Smooth muscle cell (in vitro differentiated cells): ENCODE results near the gene IL15RA. TPM values are rescaled to one million over a fixed set of nuclear protein-coding genes. Genes with fewer than 3 reads are reported as not detected.
A peak's percentile ranks its signal among the peaks of the same experiment; 100 is the strongest.
"Not testable (repeated sequence)": the region's sequence is repeated elsewhere in the genome, so short reads cannot be mapped to it uniquely, and the experiment has no call there.

Experiments
- DNase-seq: peaks from one replicate; lab custom pipeline; 2025; ENCODE audit not compliant: unreplicated experiment; lab: John Stamatoyannopoulos, UW
- H2AFZ ChIP-seq: fragments of 200-600 bp; sonication (generic); 2 replicates; pipeline ENCODE4 v1.6.0; 2016; ENCODE audit warnings: antibody characterized with exemption, low read depth, mild to moderate bottlenecking
- H3F3A ChIP-seq: fragments of 200-600 bp; sonication (generic); 2 replicates; pipeline ENCODE4 v1.6.0; 2017; ENCODE audit warnings: antibody characterized with exemption, low read depth
- H3K27ac ChIP-seq: fragments of 200-600 bp; sonication (generic); 2 replicates; pipeline ENCODE4 v1.5.1; 2016; ENCODE audit warnings: low read depth, mild to moderate bottlenecking
- H3K27me3 ChIP-seq: fragments of 200-600 bp; sonication (generic); 2 replicates; pipeline ENCODE4 v1.6.1; 2016; ENCODE audit warnings: low read depth, mild to moderate bottlenecking
- H3K36me3 ChIP-seq: fragments of 200-600 bp; sonication (generic); 2 replicates; pipeline ENCODE4 v1.5.1; 2016; ENCODE audit warnings: low read depth
- H3K4me1 ChIP-seq: fragments of 200-600 bp; sonication (generic); 2 replicates; pipeline ENCODE4 v1.5.1; 2016; ENCODE audit warnings: low read depth
- H3K4me2 ChIP-seq: fragments of 200-600 bp; sonication (generic); 2 replicates; pipeline ENCODE4 v1.6.0; 2016; ENCODE audit warnings: mild to moderate bottlenecking
- H3K4me3 ChIP-seq: fragments of 200-600 bp; sonication (generic); 2 replicates; pipeline ENCODE4 v1.5.1; 2016; ENCODE audit warnings: mild to moderate bottlenecking
- H3K79me2 ChIP-seq: fragments of 200-600 bp; sonication (generic); 2 replicates; pipeline ENCODE4 v1.6.0; 2016; ENCODE audit warnings: low read depth, mild to moderate bottlenecking
- H3K9ac ChIP-seq: fragments of 200-600 bp; sonication (generic); 2 replicates; pipeline ENCODE4 v1.6.0; 2016; ENCODE audit warnings: low read depth
- H3K9me3 ChIP-seq: fragments of 200-600 bp; sonication (generic); replicated peaks from 2 replicates; pipeline ENCODE4 v1.5.1; 2016; ENCODE audit warnings: low read depth
- H4K20me1 ChIP-seq: fragments of 200-600 bp; sonication (generic); 2 replicates; pipeline ENCODE4 v1.6.0; 2016; ENCODE audit warnings: low read depth
- WGBS: methylation state at CpG from one replicate; pipeline ENCODE4 v1.1.7; 2016; ENCODE audit warnings: low lambda C conversion rate; 5-methylcytosine and 5-hydroxymethylcytosine counted together
- polyA plus RNA-seq: library from polyadenylated mRNA; unstranded; fragments of >200 nt; fragmentation: Nextera tagmentation; extraction: Ambion mirVana; gene quantifications from 2 replicates; pipeline ENCODE4 v1.2.1, GENCODE V29; 2016
- total RNA-seq: library from RNA; depleted of rRNA; stranded (reverse); fragments of >200 nt; gene quantifications from 2 replicates; pipeline ENCODE4 v1.2.3, GENCODE V29; 2014
- TF ChIP-seq, protein P1 (sequence below): fragments of 200-600 bp; sonication (generic); IDR thresholded peaks from 2 replicates; pipeline ENCODE4 v1.5.1; 2017; ENCODE audit warnings: borderline replicate concordance, mild to moderate bottlenecking, antibody characterized with exemption; ENCODE audit not compliant: insufficient read depth, poor library complexity, severe bottlenecking

IL15RA gene
- total and polyA plus RNA-seq, 2 experiments from 2014 or later: 0.23 to 0.54 TPM

DNA sequence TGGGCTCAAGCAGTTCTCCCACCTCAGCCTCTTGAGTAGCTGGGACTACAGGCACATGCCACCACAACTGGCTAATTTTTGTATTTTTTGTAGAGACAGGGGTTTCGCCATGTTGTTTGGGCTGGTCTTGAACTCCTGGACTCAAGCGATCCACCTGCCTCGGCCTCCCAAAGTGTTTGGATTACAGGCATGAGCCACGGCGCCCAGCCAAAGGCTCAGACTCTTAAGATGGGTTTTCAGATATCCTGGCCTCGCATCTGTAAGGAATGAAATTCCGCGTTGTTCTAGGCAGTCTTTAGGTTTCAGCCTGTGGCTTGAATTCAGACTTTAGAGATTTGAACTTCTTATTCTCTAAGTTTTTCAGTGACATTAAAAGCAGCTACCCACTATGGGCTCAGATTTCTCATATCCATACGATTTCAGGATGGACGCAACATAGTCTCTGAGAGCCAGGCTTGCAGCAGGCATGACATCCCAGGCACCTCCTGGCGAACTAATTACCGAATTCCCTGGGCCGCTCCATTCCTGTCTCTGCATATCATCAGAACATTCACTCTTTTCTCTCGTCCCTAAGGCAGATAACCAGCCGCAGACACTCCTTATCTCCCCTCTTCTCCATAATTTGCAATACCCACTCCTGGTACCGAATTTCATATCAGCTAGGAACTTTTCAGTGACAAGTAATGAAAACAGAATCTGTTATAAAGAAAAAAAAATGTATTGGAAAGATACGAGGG, 29.7 kb downstream of the IL15RA start:
- Histone ChIP-seq H3K9me3 (no peaks in the 10 kb centered on the region), H3K36me3 (no peaks in the 10 kb centered on the region), H3K9ac (no peak overlapping the region), H3K4me2 (no peak overlapping the region), H3K4me1 (no peaks in the 10 kb centered on the region), H4K20me1 (no peaks in the 10 kb centered on the region), H3K4me3 (no peak overlapping the region), H3K27ac (no peak overlapping the region), H2AFZ (no peak overlapping the region), H3K79me2 (no peaks in the 10 kb centered on the region), H3F3A (peaks cover 3% of the 10 kb centered on the region), H3K27me3 (no peaks in the 10 kb centered on the region)
- TF ChIP-seq, protein P1, sequence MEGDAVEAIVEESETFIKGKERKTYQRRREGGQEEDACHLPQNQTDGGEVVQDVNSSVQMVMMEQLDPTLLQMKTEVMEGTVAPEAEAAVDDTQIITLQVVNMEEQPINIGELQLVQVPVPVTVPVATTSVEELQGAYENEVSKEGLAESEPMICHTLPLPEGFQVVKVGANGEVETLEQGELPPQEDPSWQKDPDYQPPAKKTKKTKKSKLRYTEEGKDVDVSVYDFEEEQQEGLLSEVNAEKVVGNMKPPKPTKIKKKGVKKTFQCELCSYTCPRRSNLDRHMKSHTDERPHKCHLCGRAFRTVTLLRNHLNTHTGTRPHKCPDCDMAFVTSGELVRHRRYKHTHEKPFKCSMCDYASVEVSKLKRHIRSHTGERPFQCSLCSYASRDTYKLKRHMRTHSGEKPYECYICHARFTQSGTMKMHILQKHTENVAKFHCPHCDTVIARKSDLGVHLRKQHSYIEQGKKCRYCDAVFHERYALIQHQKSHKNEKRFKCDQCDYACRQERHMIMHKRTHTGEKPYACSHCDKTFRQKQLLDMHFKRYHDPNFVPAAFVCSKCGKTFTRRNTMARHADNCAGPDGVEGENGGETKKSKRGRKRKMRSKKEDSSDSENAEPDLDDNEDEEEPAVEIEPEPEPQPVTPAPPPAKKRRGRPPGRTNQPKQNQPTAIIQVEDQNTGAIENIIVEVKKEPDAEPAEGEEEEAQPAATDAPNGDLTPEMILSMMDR: no peak
- WGBS: 78% methylated on average over 17 of the region's 17 CpGs
- no peak for DNase-seq

DNA sequence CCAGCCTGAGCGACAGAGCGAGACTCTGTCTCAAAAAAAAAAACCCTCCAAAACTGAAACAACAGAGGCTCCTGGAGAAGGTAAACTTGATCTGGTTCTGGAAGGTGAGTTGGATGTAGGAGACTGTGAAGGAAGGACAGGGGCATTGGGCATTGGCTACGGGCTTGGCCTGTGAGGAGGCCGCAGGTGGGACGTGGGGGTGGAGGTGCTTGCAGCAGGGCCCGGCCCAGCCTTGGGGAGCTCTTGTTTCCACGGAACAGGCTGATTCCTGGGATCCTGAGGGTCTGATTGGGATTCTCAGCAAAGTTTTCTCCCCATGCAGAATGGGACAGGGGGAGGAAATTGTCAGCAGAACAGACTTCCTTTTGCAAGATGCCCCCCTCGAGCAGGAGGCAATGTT, 30.6 kb downstream of the IL15RA start:
- H3K4me1 ChIP-seq: no peaks in the 10 kb centered on the region
- DNase-seq: no peak
- H4K20me1 ChIP-seq: no peaks in the 10 kb centered on the region
- TF ChIP-seq, protein P1: no peak
- H3K9me3 ChIP-seq: no peaks in the 10 kb centered on the region
- no peak overlapping the region for H3K4me2 ChIP-seq
- no peak overlapping the region for H3K9ac ChIP-seq
- no peaks in the 10 kb centered on the region for H3K36me3 ChIP-seq
- WGBS: 91% methylated on average over 8 of the region's 8 CpGs
- H2AFZ ChIP-seq: no peak overlapping the region
- peaks cover 3% of the 10 kb centered on the region for H3F3A ChIP-seq
- no peak overlapping the region for H3K4me3 ChIP-seq
- H3K79me2 ChIP-seq: no peaks in the 10 kb centered on the region
- H3K27ac ChIP-seq: no peak overlapping the region
- H3K27me3 ChIP-seq: no peaks in the 10 kb centered on the region

DNA sequence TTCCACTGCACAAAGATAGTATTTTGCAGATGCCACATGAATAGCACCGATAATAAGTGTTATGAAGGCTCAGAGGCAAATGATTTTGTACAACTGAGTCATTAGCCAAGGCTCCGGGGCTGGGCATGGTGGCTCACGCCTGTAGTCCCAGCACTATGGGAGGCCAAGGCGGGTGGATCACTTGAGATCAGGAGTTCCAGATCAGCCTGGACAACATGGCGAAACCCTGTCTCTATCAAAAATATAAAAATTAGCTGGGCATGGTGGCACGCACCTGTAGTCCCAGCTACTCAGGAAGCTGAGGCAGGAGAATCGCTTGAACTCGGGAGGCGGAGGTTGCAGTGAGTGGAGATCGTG, 30.9 kb downstream of the IL15RA start:
- not testable (repeated sequence) for H3K4me1 ChIP-seq, H3K9ac ChIP-seq, H2AFZ ChIP-seq, H3K36me3 ChIP-seq, H3K9me3 ChIP-seq, DNase-seq, H3K79me2 ChIP-seq, H3K27me3 ChIP-seq, H3F3A ChIP-seq, H4K20me1 ChIP-seq, H3K4me3 ChIP-seq
- Histone ChIP-seq H3K4me2 (peak overlapping the region; percentile 13), H3K27ac (peak overlapping the region; percentile 56)
- 98% methylated on average over 10 of the region's 10 CpGs for WGBS

DNA sequence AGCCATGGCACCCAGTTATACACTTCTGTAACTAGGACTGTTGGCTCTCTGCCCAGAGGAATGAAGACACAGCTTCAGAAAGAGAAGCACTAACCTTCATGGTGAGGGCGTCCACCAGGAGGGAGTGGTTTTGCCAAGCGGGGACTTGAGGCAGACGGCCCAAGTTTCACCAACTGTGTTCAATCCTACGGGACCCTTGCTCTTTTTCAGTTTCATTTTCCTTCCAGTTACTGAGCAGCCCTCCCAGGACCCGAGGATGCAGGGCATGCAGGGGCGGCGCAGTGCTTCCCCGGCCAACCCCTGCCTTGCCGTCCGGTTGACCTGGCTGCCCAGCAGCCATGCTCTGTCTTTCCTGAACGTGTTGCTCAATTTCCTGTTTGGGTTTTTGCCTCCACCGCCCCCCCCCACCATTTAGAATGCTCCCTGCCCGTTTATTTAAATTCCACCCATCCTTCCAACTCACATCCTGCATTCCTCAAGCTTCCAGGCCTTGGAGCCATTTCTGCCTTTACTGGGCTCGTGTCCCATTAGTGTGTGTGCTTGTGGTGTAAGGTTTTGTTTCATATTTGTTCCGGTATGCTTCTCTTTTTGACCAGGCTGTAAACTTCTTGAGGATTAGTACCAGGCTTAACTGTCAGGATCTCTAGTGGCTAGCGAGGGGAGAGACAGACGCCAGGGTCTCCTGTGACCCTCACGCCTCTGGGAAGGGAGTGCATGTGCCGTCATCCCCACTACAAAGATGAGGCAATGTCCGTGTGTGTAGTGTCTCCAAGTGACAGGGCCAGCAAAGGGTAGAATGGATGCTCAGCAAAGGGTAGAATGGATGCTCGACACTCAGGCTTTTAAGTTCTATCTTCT, 31.6 kb downstream of the IL15RA start:
- H3K27me3 ChIP-seq: no peaks in the 10 kb centered on the region
- 55% methylated on average over 21 of the region's 21 CpGs for WGBS
- TF ChIP-seq, protein P1: no peak
- H3K9ac ChIP-seq: no peak overlapping the region
- H3K4me2 ChIP-seq: peak overlapping the region; percentile 13
- no peaks in the 10 kb centered on the region for H4K20me1 ChIP-seq
- H3K9me3 ChIP-seq: no peaks in the 10 kb centered on the region
- H3F3A ChIP-seq: peaks cover 3% of the 10 kb centered on the region
- no peaks in the 10 kb centered on the region for H3K4me1 ChIP-seq
- H3K4me3 ChIP-seq: no peak overlapping the region
- no peak for DNase-seq
- H3K79me2 ChIP-seq: no peaks in the 10 kb centered on the region
- H3K27ac ChIP-seq: peak overlapping the region; percentile 56
- H2AFZ ChIP-seq: peak overlapping the region; percentile 35
- H3K36me3 ChIP-seq: no peaks in the 10 kb centered on the region
